Ovary (tissue), 9 donors: Measurements from ENCODE around the gene SAYSD1. TPM values are rescaled to one million over a fixed set of nuclear protein-coding genes. Genes with fewer than 3 reads are reported as not detected.

Experiments
- DNase-seq, 5 donors: peaks; one replicate each; pipeline ENCODE4 v3.0.0-alpha.2; 2019 to 2020
- H3K27ac ChIP-seq, 2 donors: fragments of 200-600 bp; one replicate each; pipeline versions ENCODE4 v1.5.1 to v1.8.0; 2019 to 2022
- H3K27me3 ChIP-seq: fragments of 200-600 bp; one replicate; pipeline ENCODE4 v1.8.0; 2022
- H3K36me3 ChIP-seq: fragments of 200-600 bp; sonication (generic); one replicate; pipeline ENCODE4 v1.5.1; 2019
- H3K4me1 ChIP-seq: one replicate; pipeline ENCODE4 v1.8.1; 2013; ENCODE audit warnings: mild to moderate bottlenecking, moderate library complexity; ENCODE audit not compliant: insufficient read depth
- H3K4me3 ChIP-seq: fragments of 200-600 bp; sonication (generic); one replicate; pipeline ENCODE4 v1.5.1; 2017
- H3K9me3 ChIP-seq, 2 donors: fragments of 200-600 bp in 1 of 2; sonication (generic) in 1 of 2; one replicate each; pipeline versions ENCODE4 v1.5.1 to v1.8.1; 2013 to 2019; ENCODE audit warnings: mild to moderate bottlenecking in 1 of 2, moderate library complexity in 1 of 2
- CTCF ChIP-seq, 3 donors: fragments of 450-650 bp in 2 of 3; fragments of 200-600 bp in 1 of 3; IDR thresholded peaks; one replicate each; pipeline versions ENCODE4 v1.5.1 to v1.8.0; 2016 to 2022; ENCODE audit warnings: antibody characterized with exemption in 3 of 3, mild to moderate bottlenecking in 1 of 3
- EP300 ChIP-seq: sonication (generic); formaldehyde crosslinking; IDR thresholded peaks from one replicate; pipeline ENCODE4 v1.6.1; 2017; ENCODE audit warnings: antibody characterized with exemption
- POLR2A ChIP-seq: fragments of 450-650 bp; IDR thresholded peaks from one replicate; pipeline ENCODE4 v1.6.1; 2017; ENCODE audit warnings: antibody characterized with exemption, mild to moderate bottlenecking, moderate library complexity
- WGBS, 3 donors: extraction: QIAGEN DNeasy Blood & Tissue Kit in 1 of 3; methylation state at CpG; one replicate each; pipeline versions ENCODE4 v1.1.5 to v1.1.7; 2013 to 2017; 5-methylcytosine and 5-hydroxymethylcytosine counted together
- intact Hi-C, 4 donors: fragments of 100-400 bp; cut with DNase I; formaldehyde crosslinking; loops; one replicate each; pipeline versions ENCODE4 v1.11.0 to v1.15.1; 2022 to 2023
- polyA plus RNA-seq, 2 donors: library from polyadenylated mRNA; stranded (reverse); fragments of 200-250 nt in 1 of 2; fragments of 350-450 nt in 1 of 2; fragmentation: Illumina TruSeq in 1 of 2; extraction: RNeasy Lipid Tissue Mini Kit (QIAGEN cat#74804) in 1 of 2; gene quantifications; one replicate each; pipeline ENCODE4 v1.2.3, GENCODE V29; 2013 to 2014
- total RNA-seq, 7 donors: library from RNA; depleted of rRNA in 2 of 7; stranded (reverse); fragments of >200 nt in 2 of 7; fragmentation: NEBNext Ultra II Directional in 3 of 7; extraction: Animal tissue kit (Norgen Biotek cat#: 25700) in 3 of 7; gene quantifications; one replicate each; pipeline versions ENCODE4 v1.1.0 to v1.2.4, GENCODE V29; 2016 to 2023
- donor health status: DM: no; HTN: no; CAD: no; lungs with moderate emphysema.
- donor health status: DM: no; HTN: no; CAD: no.
- donor health status: Bipolar disorder and iron deficiency.
- donor health status: DM: yes; HTN: yes; CAD: no.
- donor health status: DM: no; HTN: no; CAD: no.
- donor health status: DM: yes; HTN: yes; CAD: no.

SAYSD1 gene
- total and polyA plus RNA-seq, 9 donors: 11.4 to 17.7 (median 15.3) TPM

- Histone ChIP-seq H3K27me3 (no peaks in the 10 kb centered on the region), H3K4me3 (no peak overlapping the region), H3K4me1 (no peaks in the 10 kb centered on the region), H3K9me3 (no peaks in the 10 kb centered on the region), H3K27ac (no peak overlapping the region), H3K36me3 (no peaks in the 10 kb centered on the region)
- intact Hi-C loops: no loop called here
- TF ChIP-seq EP300 (no peak), POLR2A (no peak), CTCF (IDR thresholded peaks at IDR 0.05) (no peak)
- DNase-seq: peak in 1 of 5 donors; percentile 5
- 68 to 75% (median 69%) methylated on average over 9 of the region's 9 CpGs for whole genome bisulfite sequencing, 3 donors
Observed at GRCh38 chr6:39054577-39055142, 60.3 kb downstream of the SAYSD1 start.

Other genes starting within 250 kb of the SAYSD1 start
- gene GLP1R, start 66.4 kb downstream of the SAYSD1 start, total RNA-seq: not detected
- under 1 TPM in 1 of 2 donors, not detected in 1; 0.08 TPM for gene GLP1R, start 66.4 kb downstream of the SAYSD1 start, polyA plus RNA-seq
- gene KCNK5, start 114.3 kb upstream of the SAYSD1 start, total RNA-seq: 1 to 10 TPM; 5.6 to 9.8 (median 7.9) TPM
- gene KCNK5, start 114.3 kb upstream of the SAYSD1 start, polyA plus RNA-seq: 10 to 100 TPM in 1 of 2 donors, 1 to 10 TPM in 1; 1.9 to 15.2 TPM
- gene KCNK17, start 199.2 kb upstream of the SAYSD1 start, total RNA-seq: under 1 TPM in 2 of 7 donors, not detected in 5; 0.13 to 0.57 TPM
- 1 to 10 TPM in 1 of 2 donors, under 1 TPM in 1; 0.08 to 1.0 TPM for gene KCNK17, start 199.2 kb upstream of the SAYSD1 start, polyA plus RNA-seq
- gene KCNK16, start 207.5 kb upstream of the SAYSD1 start, total RNA-seq: not detected
- gene KCNK16, start 207.5 kb upstream of the SAYSD1 start, polyA plus RNA-seq: not detected